NOMO-1 treated with dmso at 0.1 percent for 144 hours (cell line): ENCODE results near the gene COBL.

Experiments
- DNase-seq: peaks from one replicate; lab custom pipeline; 2025; ENCODE audit not compliant: unreplicated experiment; lab: John Stamatoyannopoulos, UW

Gene COBL

DNA sequence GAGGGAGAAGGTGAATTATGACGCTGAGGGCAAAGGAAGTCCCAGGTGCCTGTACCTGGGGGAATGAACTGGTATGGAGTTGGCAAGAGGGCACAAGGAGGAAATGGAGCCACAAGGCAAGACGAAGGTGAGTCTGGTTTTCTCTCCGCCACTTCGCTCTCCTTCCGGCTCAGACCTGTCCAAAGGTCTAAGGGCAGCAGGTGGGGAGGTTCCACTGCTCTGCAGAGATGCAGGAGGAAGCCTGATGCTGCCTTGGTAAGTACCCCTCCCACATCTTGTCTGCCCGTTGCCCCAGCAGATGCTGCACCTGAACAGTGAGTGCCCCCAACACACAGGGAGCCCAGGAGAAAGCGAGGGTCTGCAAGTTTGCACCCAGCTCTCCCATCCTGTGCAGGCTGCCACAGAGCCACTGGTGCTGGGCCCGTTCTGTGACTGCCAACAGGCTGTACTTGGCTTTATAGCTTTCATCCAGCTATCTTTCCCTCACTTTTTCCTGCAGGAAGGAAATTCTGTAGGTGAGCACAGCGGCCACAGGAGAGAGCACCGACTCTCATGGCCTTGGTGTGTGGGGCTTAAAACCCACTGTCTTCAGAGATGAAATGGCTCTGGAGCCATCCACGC is 235.2 kb downstream of the COBL start:
- DNase-seq, result no peak

GRCh38 chr7:51080622-51081269 is 235.9 kb downstream of the COBL start:
- DNase-seq, result no peak

GRCh38 chr7:51080216-51080615 is 236.4 kb downstream of the COBL start:
- DNase-seq, result no peak

- no peak for DNase-seq
Measured at GRCh38 chr7:51079494-51079893, 237.1 kb downstream of the COBL start.

DNA sequence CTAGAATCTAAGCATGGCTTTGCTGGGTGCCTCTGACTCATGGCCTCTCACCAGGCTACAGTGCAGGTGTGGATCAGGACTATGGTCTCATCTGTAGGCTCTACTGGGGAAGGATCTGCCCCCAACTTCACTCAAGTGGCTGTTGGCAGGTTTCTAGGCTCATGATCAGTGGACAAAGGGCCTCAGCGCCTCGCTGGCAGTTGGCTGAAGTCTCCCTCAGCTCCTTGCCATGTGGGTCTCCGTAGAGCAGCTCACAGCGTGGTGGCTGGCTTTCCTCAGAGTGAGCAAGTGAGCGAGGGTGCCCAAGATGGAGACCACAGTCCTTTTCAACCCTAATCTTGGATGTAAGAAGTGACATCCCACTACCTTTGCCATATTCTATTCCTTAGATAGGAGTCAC is 238.0 kb downstream of the COBL start:
- DNase-seq, result no peak

DNA sequence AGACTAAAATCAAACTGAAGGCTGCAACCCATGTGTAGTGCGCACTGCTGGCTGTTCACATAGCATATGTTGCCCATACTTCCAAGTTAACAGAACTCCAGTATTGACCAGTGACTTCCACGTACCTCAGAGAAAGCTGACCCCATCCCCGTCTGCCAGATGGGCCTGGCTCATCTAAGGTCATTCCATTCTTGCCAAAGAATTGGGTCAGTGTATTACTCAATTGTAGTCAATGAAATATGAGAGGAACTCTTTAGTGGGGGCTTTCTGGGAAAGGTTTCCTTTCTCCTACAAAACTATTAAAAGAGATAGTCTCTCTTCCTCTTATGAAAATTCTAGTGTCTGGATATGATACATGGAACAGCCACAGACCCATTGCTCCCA is 238.6 kb downstream of the COBL start:
- DNase-seq, result no peak

DNA sequence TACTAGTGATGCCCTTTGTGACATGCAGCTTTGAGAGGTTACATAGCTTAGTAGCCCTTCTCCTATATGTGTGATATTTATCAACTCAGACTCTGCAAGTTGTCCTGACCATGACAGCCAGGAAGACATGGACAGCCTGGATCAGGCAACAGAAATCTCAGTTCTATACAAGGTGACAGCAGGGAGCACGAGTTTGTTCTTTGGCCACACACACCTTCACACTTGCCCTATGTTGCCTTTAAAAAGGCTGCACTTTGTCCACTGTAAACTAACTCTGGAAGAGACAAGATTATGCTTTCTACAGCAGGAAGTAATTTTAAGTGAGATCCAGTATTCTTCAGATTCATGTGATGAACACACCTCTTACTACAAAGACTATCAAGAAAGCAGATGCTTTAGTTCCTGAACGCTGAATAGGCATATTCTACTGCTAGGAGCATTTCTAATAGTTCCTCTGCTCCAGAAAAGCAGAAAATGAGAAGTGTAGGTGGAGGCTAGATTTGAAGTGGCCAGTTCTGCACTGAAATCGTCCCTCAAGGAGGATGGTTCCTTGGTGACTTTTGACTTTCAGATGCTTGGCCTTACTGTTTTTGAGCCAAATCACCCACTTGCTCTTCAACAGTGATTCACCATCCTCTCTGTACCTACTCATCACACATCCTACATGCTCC is 239.2 kb downstream of the COBL start:
- no peak for DNase-seq

DNA sequence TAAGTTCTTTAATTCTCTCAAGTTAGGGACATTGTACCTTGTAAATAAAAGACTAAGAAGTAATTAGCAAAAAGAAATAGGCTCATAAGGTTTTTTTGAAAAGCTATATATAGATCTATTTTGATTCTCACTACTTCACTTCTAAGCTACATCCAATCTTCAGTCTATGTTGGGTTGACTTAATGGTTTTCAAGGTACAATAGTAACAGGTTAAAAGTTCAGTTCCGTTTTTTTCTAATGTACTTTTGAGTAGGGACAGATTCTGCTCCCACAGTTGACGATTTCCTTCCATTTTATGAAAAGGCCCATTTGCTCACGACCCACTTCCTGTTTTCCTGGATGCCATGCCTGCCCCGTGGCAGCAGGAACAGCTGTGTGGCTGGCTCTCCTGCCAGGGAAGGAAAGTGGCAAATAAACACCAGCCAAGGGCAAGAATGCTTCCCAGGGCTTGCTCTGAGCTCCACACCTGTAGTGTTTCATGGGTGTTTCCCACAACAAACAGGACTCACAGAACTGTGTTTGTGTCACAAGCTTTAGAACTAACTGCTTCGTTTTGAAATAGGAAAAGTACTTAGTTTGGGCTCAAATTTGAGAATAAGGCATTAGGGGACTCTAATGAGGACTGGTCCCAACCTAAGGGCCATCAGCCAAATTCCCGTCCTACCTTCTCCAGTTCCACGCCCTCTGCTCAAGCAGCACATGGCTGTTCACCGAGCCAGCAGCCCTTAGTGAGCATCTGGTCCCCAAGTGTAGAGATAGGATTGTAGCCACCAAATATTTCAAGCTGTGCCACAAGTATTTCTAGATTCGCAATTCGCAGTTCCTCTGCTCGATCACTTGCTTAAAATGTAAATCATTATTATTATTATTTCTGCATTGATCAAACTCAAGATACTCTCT is 240.7 kb downstream of the COBL start:
- no peak for DNase-seq

DNA sequence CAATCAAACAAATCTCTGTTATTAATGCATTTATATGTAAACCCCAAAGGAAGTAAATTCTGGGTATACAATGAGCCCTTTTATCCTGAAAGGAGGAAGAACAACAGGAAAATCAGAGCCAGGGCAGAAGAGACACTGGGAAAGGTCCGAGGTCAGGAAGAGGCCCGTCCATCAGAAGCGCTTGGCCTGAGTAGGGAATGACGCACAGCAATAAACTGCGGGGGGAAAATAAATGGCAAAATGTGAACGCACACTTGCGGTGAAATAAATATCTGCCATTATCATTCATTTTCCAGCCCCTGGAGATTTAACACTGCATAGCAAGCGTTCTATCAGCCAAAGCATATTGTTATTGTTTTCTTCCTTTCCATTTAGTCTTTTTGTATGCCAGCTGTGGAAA is 243.4 kb downstream of the COBL start:
- no peak for DNase-seq

DNA sequence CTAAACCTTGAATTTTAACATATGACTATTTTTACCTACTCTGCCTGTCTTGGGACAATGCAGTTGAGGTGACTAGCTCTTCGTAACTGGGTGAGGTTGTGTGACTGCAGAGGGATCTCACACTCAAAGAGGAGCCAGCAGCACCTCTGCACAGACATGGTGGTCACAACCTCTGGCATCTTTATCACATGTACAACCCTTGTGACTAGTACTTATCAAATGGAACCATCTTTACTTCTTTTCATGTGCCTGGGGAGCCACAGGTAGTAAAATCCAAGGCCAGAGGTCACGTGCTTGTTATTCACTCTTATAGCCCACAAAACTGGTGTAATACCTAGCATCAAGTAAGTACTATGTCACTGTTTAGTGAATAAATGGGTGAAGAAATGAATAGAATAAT is 244.3 kb downstream of the COBL start:
- no peak for DNase-seq

- DNase-seq, result no peak
Measured at GRCh38 chr7:51071427-51071826, 245.2 kb downstream of the COBL start.

GRCh38 chr7:51070151-51070550 is 246.5 kb downstream of the COBL start:
- DNase-seq, result no peak

DNA sequence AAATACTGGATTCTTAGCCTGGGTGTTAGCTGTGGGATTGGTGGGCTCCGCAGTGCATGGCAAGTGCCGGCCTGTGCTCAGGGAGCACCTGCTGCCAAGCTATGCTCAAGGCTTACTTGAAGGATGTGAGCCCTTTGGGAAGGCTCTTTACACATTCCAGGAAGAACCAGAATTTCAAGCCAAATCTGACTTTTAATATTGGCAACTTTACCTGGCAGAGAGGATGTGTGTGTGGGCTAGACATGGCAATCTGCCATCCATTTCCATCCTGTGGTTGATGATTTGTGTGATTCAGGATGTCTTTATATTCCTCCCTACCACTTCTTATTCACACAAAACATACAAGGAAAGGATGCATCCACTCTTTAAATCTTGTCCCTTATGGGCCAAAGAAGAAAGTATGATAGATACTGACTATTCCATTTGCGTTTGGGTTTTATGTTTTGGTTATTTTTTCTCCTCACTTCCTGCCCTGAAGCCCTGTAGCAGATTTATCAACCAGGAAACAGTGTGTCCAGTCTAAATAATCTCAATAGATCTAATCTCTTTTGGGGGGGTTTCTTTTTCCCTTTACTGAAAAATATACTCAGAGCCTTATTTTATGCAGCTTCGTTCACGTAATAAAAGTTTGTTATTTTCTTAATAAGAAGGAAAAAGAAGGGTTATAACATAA is 247.1 kb downstream of the COBL start:
- DNase-seq, result no peak

DNA sequence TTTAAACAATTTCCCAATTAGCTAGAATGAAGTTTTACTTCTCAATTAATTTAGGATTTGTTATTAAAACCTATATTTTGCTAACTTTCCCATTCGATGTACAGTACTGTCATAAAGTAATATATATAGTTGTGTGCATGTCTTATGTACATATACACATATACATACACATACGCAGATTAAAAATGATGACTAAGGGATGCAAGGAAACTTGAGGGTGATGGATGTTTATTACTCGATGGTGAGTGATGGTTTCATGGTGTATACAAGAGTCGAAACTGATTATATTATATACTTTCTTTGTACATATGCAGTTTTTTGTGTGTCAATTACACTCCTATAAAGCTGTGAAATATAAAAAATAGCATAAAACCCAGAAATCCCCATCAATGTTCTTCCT is 248.2 kb downstream of the COBL start:
- DNase-seq, result no peak

DNA sequence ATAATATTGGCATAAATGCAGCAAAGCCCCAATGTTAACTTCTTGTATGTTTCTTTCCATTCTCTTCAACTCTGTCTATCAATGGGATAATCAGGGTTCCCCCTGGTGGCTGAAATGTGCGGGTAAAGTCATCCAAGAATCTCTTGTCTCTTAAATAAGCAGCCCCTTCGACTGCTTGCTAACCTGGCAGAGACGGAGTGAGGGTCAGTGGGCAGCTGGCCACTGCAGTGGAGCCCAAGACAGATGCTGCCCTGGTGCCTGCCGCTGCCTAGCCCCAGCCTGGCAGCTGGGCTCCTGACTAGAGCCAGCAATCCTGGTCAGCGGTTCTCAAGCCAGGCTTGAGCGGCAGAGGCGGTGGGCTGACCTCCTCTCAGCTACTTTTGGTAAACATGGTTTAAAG is 248.9 kb downstream of the COBL start:
- DNase-seq, result no peak

GRCh38 chr7:51067258-51067657 is 249.4 kb downstream of the COBL start:
- no peak for DNase-seq

GRCh38 chr7:51066405-51066882 is 250.2 kb downstream of the COBL start:
- no peak for DNase-seq

GRCh38 chr7:51065766-51066165 is 250.8 kb downstream of the COBL start:
- DNase-seq, result no peak

DNA sequence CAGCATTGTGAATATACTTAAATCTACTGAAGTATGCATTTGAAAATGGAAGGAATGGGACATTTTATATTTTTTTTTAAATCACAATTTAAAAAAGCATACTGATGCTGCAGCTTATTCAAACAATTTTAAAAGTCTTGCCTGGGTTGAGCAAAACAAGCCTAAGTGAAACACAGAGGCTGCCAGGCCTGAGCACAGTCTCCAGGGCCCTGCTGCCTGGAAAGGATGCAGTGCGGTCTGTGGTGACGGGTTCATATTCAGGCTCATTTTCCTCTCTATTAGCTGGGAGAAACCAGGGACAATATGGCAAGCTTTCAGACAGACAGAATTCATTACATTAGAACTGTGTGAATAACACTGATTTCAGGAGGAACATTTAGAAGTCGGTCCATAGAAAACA is 251.9 kb downstream of the COBL start:
- no peak for DNase-seq

GRCh38 chr7:51062222-51062987 is 254.2 kb downstream of the COBL start:
- no peak for DNase-seq
